ENCODE results near the gene POU2AF3.
A peak's percentile ranks its signal among the peaks of the same experiment; 100 is the strongest.

Gene POU2AF3

DNA sequence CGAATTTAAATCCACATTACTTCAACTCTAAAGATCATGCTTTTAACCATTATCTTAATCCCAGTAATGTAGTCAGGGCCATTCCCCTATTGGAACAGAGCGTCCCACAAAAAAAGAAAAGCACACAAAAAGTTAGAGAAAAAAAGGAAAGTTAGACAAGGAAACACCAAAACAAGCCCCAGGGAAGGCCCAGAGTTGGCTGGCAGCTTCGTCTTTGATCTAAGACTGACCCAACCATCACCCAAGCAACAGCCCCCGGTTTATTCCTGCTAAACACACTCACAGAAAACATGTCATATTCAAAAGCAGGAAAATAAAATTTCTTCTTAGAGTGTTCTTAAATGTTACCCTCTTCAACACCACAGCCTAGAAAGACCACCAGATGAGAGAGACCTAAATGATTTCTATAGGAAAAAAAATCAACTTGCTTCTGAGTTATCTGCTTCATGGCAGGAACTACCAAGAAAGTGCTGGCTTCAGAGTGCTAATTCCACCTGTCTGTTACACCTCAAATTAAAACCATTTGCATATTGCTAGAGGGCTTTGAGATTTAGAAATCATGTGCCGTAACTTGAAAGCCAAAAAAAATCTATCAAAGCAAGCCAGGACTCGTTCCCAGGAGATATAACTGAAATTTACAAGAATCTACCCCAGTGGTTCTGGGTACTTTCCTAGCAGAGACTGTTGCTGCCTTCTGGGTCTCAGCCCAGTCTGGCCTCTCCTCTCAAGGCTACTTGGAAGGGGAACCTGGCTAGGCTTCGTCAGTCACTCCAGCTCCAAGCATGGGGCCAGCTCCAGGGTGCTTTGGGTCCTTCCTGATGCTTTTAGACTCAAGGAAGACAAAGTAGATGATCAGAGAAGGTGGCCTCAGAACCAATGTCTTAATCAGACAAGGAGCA, 31.2 kb downstream of the POU2AF3 start:
- DNase-seq, result no peak

DNA sequence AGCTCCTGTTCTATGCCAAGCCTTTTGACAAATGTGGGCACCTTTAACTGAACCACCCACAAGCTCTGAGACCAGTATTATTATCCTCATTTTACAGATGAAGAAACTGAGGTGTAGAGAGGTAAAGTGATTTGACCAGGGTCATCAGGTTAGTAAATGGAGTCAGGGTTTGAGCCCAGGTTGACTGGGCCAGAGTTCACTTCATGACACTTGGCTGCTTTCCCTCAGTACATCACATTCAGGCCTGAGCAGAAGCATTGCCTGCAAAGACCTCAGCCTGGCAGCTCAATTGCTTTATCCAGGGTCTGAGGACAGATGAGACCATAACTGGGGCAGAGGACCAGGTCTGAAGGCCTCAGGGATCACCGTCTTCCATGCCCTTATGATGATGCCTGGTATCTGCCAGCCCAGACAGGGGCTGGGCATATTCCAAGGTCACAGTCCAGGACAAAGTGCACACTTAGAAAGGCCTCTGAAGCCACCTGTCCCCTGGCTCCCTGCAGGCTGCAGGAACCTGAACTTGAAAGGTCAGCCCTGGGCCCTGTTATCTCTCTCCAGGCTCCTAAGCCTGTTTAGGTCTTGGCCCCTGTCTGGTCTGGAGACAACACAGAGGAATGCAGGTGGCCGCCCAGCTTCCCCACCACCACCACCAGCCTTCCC, 32.0 kb downstream of the POU2AF3 start:
- DNase-seq, result no peak

DNA sequence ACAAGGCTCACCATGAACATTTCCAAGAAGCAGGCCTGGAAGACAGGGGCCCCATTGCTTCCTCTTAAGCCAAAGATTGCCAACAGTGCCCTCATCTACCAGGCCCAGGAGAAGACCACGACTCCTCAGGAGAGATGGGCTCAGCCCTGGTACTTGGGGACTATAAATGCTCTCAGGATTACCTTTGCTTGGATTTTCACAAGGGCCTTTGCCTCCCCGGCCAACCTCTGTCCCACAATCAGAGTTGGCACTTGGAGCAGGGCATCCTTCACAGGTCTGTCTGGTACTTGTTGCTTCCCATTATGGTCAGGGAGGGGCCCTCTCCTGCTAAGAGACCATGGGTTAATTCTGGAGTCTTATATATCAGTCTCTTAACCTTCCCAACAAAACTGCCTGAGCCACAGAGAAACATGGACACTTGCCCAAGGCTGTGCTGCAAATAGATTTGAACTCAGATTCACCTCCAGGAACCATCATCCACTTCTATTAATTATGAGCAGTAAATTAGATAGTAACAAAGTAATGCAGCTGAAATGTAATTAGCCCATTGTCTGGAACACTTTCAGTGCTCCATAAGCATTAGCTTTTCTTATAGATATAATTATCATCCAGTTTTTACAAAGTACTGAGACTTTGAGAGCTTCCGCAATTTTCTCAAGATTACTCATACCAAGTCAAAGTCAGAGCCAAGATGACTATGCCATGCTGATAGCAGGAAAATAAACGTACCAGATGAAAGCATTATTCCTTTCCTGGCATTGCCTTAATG, 33.5 kb downstream of the POU2AF3 start:
- no peak for DNase-seq

DNA sequence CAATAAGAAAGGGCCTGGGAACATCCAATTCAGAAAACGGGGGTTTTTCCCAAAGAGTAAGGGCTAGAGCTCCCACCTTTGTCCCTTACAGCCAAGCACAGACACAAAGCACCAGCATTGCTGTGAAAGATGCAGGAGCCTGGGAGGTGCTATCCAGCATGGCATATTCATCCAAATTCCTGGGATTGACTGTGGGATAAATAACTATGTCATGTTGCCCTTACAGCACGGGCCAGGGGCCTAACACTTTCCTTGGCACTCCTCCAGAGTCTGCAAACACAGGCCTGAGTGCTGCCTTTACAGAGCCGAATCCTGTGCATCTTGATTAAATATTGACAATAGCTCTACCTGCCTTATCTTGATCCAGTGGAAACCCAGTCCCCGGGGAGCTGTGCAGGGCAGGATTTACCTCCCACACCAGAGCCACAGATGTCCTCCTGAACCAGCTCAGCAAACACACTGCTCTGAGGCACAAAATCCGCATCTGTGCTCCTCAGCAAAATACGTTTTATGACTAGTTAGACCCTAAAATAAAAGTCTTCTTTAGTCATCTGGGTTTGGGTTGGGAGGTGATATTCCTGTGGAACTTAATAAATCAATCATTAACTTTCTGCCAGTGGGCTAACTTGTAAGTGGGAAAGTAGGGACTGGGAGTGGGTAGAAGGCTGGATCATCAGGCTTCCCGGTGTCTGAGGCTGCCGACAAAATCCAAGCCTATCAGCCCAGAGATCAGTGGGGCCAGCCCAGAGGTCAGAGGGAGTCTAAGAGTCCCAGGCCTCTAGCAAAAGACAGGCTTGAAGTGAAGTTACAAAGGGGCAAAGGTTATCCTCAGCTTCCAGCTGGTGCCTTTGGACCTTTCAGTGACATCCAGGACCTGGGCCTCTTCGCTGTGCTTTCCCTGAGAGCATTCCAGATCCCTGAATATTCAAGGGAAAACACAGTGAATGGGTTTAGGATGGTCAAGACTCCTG, 36.5 kb downstream of the POU2AF3 start:
- peak; percentile 77 for DNase-seq

DNA sequence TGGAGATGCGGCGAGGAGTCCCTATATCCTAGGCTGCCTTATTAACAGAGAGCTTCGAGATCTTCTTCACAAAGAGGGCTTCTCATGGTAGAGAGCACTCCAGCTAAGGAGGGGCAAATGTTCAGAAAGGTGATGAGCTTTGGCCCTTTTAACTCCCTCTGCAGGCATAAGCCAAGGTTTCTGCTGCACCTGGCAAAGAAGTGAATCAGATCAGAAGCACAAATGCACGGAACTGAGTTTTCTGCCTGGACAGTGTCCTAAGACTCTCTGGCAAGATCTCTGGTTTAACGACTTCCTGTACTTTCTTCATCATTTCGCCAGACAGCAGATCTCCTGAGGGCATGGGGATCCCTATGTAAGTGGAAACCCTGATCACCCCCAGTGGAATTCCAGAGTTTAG, 37.2 kb downstream of the POU2AF3 start:
- DNase-seq, result no peak

DNA sequence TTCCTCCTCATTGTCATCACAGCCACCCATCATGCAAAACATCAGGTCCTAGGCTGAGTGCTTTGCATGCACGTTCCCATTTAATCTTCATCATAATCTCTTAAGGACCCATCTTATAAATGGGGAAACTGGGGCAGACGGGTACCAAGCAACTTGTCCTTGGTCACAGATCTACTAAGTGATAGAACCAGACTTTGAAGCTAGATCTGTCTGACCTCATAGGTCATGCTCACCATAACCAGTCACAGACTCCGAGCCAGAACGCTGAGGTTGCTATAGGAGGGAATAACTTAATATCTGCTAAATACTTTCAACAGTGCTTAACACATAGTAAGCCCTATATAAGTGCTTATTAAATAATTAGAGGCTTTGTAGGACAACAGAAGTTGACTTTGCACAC, 37.7 kb downstream of the POU2AF3 start:
- no peak for DNase-seq

DNA sequence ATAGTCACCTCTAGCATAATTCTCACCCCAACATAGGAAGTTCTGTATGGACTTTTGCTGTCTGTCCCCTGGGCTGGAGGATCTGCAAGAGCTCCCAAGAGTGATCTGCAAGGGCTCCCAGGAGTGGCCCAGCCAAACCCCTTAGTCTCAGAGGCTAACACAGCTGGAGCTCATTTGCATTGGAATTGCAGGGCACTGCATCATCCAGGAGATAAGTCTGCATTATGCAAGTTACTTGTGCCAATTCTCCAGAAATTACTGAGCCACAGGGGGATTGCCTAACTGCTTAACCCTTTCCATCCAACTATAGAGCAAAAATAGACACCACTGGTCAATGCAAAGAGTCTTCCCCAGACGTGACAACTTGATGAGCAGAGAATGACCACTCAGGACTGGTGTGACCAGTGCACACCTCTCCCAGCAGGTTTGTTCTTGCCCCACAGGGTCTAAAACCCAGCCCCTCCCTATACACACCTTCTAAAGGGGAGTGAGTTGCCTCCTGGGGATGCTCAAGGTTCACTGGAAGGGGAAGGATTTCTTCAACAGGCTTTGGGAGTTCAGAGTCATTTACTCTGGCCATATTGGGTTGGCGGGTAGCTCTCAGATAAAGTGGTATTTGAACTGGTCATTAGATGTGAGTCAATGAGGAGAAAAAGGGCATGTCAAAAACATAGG, 38.4 kb downstream of the POU2AF3 start:
- DNase-seq, result no peak

DNA sequence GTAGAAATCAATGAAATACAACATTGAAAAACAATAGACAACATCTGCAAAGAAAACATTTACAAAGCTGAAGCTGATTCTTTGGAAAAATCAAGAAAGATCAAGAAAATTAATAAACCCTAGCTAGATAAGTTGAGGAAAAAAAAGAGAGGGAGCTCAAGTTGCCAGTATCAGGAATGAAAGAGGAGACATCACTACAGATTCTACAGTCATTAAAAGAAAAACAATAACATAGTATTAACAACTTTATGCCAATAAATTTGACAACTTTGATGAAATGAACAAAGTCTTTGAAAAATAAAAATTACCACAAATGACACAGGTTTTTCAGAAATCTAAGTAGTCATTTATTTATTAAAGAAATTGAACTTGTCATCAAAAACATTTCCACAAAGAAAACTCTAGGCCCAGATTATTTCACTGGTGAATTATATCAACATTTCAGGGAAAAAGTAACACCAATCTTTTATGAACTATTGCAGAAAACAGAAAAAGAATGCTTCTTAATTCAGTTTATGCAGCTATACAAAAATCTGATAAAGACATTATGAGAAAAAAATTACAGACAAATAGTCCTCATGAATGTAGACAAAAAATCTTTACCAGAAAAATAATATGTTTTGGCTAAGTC, 41.5 kb downstream of the POU2AF3 start:
- DNase-seq, result no peak

DNA sequence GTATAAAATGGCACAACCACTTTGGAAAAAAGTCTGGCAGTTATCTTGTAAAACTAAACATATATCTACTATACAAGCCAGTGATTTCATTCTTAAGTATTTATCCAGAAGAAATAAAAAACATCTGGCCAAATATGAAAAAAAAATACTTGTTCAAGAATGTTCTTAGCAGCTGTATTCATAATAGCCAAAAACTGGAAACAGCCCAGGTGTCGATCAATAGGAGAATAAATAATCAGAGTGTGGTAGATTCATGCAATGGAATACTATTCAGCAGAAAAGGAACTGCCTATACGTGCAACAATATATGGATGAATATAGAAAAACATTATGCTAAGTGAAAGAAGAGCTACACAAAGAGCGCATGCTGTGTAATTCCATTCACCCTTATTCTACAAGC, 44.0 kb downstream of the POU2AF3 start:
- no peak for DNase-seq

DNA sequence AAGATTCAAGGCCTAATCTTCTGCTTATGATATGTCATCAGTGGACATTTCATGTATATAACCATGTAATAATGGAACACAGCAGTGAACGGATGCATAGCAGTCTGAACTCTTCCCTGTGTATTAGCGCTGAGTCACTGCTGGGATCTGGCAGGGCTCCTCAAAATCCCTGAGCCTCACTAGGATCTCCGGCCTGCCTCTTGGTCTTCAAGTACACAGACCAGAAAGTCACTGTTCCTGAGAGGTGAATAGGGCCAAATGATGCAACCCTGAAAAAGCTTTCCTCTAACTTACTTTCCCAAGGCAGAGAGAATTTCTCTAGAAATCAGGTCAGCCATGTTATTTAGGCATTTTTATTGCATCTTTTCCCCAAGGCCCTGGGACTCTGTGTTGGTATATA, 45.7 kb downstream of the POU2AF3 start:
- no peak for DNase-seq

DNA sequence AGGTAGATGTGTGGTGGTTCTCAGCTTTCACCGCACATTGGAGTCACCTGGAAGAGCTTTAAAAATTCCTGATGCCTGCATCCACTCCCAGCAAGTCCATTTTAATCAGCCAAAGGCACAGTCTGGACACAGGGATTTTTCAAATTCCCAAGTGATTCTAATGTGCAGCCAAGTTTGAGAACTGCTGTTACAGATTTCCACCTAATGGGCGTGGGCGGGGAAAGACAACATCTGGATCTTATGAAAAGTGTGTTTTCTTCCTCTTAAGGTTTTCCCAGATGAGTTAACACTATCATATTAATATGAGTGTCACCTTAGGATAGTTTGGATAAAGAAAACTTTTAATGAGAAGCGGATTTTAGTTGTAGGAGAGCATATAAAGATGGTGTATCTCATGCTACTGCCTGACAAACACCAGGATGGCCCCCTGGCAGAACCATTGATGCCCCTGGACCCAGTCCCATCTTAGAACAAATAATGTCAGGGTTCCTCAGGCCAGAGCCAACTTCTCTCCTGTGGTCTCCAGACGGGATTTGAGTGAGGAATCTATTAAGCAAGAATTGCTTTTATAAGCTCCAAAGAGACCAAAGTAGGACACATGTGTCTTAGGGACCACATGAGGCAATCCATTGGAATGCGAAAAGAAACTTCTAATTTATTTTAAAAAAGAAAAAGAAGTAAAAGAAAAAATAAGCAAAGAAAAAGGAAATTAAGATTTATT, 48.8 kb downstream of the POU2AF3 start:
- DNase-seq, result no peak

DNA sequence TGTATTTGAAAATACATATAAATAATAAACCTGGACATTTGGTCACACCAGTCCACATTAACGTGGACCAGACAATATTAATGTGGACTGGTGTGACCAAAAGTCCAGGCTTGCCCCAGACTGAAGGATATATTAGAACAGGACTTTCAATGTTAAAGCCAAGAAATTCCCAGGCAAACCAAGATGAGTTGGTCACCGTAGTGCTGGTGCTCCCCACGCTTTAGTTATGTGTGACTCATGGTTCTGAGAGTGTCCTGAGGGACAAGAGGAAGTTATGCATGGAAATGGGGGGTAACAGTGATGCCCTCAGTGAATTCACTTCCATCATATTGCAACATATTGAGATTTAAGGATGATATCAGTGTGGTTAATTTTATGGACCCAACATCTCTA, 49.4 kb downstream of the POU2AF3 start:
- no peak for DNase-seq

DNA sequence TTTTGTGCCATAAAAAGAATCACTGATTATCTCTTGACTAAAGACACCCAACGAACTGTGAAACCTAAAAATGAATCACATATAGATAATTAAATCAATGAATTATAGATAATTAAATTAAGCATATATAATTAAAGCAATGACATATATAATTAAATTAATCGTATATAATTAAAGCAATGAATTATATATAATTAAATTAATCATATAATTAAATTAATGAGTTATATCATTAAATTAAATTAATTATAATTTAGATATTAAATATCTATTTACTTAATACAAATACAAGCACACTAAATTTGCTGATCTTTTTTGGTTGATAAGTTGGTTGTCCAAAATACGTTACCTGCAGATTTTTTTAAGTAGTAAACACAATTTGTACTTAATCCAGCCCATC, 49.8 kb downstream of the POU2AF3 start:
- DNase-seq, result no peak

DNA sequence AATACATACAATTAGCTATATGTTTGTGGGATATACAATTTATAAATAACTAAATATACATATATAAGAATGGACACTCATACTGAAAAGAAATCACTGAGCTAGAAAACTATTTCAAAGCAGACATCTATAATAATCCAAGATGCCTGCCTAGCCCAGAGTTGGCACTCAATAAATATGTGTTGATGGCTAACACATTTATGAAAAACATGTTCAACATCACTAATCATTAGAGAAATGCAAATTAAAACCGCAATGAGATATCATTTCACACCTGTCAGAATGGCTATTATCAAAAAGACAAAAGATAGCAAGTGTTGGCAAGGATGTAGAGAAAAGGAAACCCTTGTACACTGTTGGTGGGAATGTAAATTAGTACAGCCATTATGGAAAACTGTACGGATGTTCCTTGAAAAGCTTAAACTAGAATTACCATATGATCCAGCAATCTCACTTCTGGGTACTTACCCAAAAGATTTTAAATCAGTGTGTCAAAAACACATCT, 50.9 kb downstream of the POU2AF3 start:
- no peak for DNase-seq

DNA sequence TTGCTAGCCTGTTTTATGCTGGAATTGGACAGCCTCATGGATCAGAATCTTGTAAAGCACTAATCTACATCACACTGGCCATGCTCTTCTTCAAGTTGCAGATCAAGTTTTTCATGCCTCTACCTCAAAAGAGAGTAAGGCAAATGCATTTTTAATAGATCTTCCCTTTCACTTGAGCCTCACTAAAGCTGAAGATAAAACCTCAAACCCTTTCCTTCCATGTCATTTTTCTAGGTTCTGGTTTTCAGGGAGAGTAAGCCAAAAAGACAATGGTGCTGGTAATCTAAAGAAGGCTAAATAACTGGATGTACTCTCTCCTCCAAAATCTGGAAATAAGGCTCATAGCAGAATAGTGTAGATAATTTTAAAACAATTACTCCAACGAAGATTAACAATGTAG, 52.5 kb downstream of the POU2AF3 start:
- no peak for DNase-seq

DNA sequence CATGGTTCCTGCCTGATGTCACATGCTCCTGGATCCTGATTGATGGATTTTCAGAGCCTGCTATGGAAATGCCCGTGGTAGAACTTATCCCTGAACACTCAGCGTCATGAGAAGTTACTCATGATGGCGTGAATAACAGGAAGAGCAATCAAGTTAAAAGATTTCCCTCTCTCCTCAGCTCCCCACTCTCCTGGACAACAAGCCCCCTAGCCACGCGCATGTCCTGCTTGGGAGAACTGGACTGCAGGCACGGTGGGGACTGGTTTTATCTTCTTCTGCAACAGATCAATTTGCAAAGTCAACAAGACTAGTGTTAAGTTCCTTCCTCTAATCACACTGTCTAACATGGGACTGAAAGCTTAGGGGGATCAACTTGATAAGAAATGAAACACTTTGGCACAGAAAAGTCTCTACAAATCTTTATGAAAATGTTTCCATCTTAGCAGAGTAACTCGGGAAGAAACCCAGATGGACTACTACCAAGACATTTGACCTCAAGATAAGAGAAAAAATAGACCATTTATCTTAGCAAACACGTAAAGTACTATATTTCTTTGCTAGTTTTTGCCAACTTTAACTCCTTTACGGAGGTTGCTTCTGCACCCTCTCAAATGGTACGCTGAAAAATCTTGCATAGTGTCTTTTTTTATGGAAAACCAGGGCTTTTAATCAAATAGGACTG, 53.2 kb downstream of the POU2AF3 start:
- DNase-seq, result no peak

DNA sequence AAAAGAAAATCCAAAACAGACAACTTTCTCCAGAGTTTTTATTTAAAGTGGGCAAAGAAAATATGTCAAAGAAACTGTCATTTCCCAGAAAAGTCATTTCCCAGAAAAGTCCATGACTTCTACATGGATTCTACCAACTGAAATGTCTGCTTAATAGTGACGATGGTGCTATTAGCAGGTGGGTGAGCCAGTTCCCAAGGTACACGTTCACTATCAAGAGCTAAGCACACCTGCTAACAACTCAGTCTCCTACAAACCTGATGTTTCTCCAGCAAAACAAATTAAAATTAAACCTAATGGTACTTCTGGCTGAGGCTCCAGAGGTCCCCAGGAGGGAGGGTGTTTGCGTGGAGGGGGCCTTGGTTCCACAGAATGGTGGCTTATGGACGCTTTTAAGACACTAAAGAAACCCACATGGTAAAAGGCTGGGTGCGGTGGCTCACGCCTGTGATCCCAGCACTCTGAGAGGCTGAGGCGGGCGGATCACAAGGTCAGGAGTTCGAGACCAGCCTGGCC, 53.9 kb downstream of the POU2AF3 start:
- DNase-seq, result no peak

DNA sequence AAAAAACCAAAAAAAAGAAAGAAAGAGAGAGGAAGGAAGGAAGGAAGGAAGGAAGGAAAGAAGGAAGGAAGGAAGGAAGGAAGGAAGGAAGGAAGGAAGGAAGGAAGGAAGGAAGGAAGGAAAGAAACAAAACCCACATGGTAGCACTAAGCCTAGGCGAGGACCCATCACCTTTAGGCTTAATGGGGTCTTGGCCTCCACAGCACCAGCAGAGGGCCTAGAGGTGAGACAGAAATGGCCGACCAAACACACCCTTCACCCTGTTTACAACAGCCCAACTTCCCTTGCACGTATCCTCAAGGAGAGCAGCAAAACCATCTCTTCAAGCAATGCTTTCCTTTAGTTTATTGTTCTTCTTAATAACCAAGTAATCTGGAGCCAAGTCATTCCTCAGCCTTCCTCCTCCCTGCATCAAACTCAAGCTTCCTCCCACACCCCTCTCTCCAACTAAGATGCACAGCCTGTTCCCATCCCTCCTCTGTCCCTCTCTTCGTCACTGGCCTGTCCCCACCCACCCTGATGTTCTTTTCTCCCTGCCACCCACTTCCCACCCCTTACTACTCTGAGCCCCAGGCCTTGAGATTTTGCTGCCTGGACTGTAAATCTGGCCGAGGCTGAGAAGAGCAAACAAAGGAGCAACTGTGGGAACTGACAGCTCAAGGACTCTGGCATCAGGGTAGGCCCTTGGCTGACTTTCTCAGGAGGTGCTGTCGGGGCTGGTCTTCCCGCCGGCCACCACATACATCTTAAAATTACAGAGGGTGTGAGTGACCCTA, 54.8 kb downstream of the POU2AF3 start:
- DNase-seq, result no peak
